B cell (primary cell): Measurements from ENCODE around the gene ALOX12. TPM values are rescaled to one million over a fixed set of nuclear protein-coding genes. Genes with fewer than 3 reads are reported as not detected.
A peak's percentile ranks its signal among the peaks of the same experiment; 100 is the strongest.

Experiments
- ATAC-seq: fragments of 200-7000 bp; cut with Tn5 transposase; one replicate; pipeline ENCODE4 v1.10.0; 2021; ENCODE audit warnings: low read depth, mild to moderate bottlenecking, moderate number of reproducible peaks, moderate library complexity
- CTCF ChIA-PET: fragments of 350-600 bp; sonication (Branson Sonifier 250); formaldehyde crosslinking; loops from one replicate; lab custom pipeline; 2021; ENCODE audit warnings: antibody characterized with exemption, inconsistent platforms; lab: Charles Lee
- POLR2A ChIA-PET: fragments of 350-600 bp; sonication (Branson Sonifier 250); formaldehyde crosslinking; loops from one replicate; lab custom pipeline; 2021; ENCODE audit warnings: antibody characterized with exemption; lab: Charles Lee
- DNase-seq: peaks from one replicate; pipeline ENCODE4 v3.0.0; 2013
- H2AFZ ChIP-seq: 2 replicates; pipeline ENCODE4 v1.6.1; 2012; ENCODE audit warnings: mild to moderate bottlenecking, low read depth, low read length; ENCODE audit not compliant: insufficient read depth, poor library complexity, severe bottlenecking
- H3K27ac ChIP-seq, 2 donors: 1 replicate in 1 of 2; 2 replicates in 1 of 2; pipeline ENCODE4 v1.5.1; 2012 to 2013; ENCODE audit warnings: low read length in 2 of 2, mild to moderate bottlenecking in 2 of 2, moderate library complexity in 1 of 2
- H3K27me3 ChIP-seq, 4 experiments: fragments of 200-600 bp in 1 of 4; sonication (generic) in 1 of 4; replicated peaks in 1 of 4; 1 replicate in 2 of 4; 2 replicates in 2 of 4; pipeline versions ENCODE4 v1.6.1 to v1.7.0; 2013 to 2016; ENCODE audit warnings: low read length in 3 of 4, mild to moderate bottlenecking in 2 of 4, mixed read lengths in 1 of 4, moderate library complexity in 1 of 4; ENCODE audit not compliant: insufficient read depth in 4 of 4, control insufficient read depth in 3 of 4; ENCODE audit errors: control extremely low read depth in 1 of 4
- H3K36me3 ChIP-seq, 2 experiments: replicated peaks in 1 of 2; 1 replicate in 1 of 2; 2 replicates in 1 of 2; pipeline versions ENCODE4 v1.6.1 to v1.7.1; 2013; ENCODE audit warnings: low read length in 1 of 2; ENCODE audit not compliant: insufficient read depth in 2 of 2, control insufficient read depth in 1 of 2; ENCODE audit errors: control extremely low read depth in 1 of 2, extremely low read depth in 1 of 2
- H3K4me1 ChIP-seq, 2 donors: fragments of 200-600 bp in 1 of 2; sonication (generic) in 1 of 2; 1 replicate in 1 of 2; 2 replicates in 1 of 2; pipeline versions ENCODE4 v1.5.1 to v1.6.1; 2013 to 2017; ENCODE audit warnings: low read length in 2 of 2; ENCODE audit not compliant: control insufficient read depth in 2 of 2, insufficient read depth in 2 of 2
- H3K4me2 ChIP-seq: replicated peaks from 2 replicates; pipeline ENCODE3; 2012; ENCODE audit warnings: mild to moderate bottlenecking, low read depth, low read length; ENCODE audit not compliant: poor library complexity, severe bottlenecking
- H3K4me3 ChIP-seq, 5 experiments: fragments of 200-600 bp in 1 of 5; sonication (generic) in 1 of 5; 1 replicate in 3 of 5; 2 replicates in 2 of 5; pipeline versions ENCODE4 v1.5.1 to v1.7.0; 2011 to 2016; ENCODE audit warnings: low read length in 4 of 5, mild to moderate bottlenecking in 4 of 5, low read depth in 2 of 5, control low read depth in 1 of 5, moderate library complexity in 1 of 5; ENCODE audit not compliant: insufficient read depth in 1 of 5; ENCODE audit errors: control extremely low read depth in 1 of 5, extremely low read depth in 1 of 5
- H3K79me2 ChIP-seq: fragments of 200-600 bp; sonication (generic); one replicate; pipeline ENCODE4 v1.6.0; 2016; ENCODE audit warnings: low read length; ENCODE audit not compliant: control insufficient read depth, insufficient read depth
- H3K9ac ChIP-seq: fragments of 200-600 bp; sonication (generic); 2 replicates; pipeline ENCODE4 v1.6.1; 2017; ENCODE audit warnings: mild to moderate bottlenecking, low read length, moderate library complexity
- H3K9me3 ChIP-seq, 3 donors: one replicate each; pipeline versions ENCODE4 v1.6.1 to v1.7.1; 2013; ENCODE audit warnings: low read length in 2 of 3; ENCODE audit not compliant: control insufficient read depth in 2 of 3, insufficient read depth in 1 of 3; ENCODE audit errors: control extremely low read depth in 1 of 3
- H4K20me1 ChIP-seq: 2 replicates; pipeline ENCODE4 v1.6.0; 2012; ENCODE audit warnings: mild to moderate bottlenecking, low read length; ENCODE audit not compliant: insufficient read depth, control insufficient read depth, poor library complexity, severe bottlenecking
- H3K27ac Mint-ChIP-seq: one replicate; pipeline ENCODE4 v1.8.0; 2021; ENCODE audit warnings: mixed read lengths
- H3K27me3 Mint-ChIP-seq: one replicate; pipeline ENCODE4 v1.8.0; 2021; ENCODE audit warnings: mixed read lengths
- H3K4me1 Mint-ChIP-seq: one replicate; pipeline ENCODE4 v1.8.0; 2021; ENCODE audit warnings: mixed read lengths
- H3K4me3 Mint-ChIP-seq: one replicate; pipeline ENCODE4 v1.8.0; 2021; ENCODE audit warnings: mixed read lengths
- H3K9me3 Mint-ChIP-seq: one replicate; pipeline ENCODE4 v1.8.0; 2022; ENCODE audit warnings: mixed read lengths; ENCODE audit not compliant: insufficient read depth
- EZH2 ChIP-seq: IDR thresholded peaks from 2 replicates; pipeline ENCODE4 v1.6.1; 2012; ENCODE audit warnings: borderline replicate concordance, low read depth, mild to moderate bottlenecking, moderate library complexity, low read length; ENCODE audit not compliant: insufficient read depth, poor library complexity, severe bottlenecking
- WGBS: methylation state at CpG from one replicate; pipeline ENCODE4 v1.1.5; 2013; ENCODE audit warnings: missing lambda C conversion rate; ENCODE audit not compliant: insufficient coverage; 5-methylcytosine and 5-hydroxymethylcytosine counted together
- intact Hi-C: fragments of 100-400 bp; cut with micrococcal nuclease; formaldehyde crosslinking; loops from one replicate; pipeline ENCODE4 v1.10.0; 2022
- polyA plus RNA-seq: library from polyadenylated mRNA; depleted of rRNA; stranded (reverse); fragments of >200 nt; gene quantifications from 2 replicates; pipeline ENCODE4 v1.2.3, GENCODE V29; 2012
- total RNA-seq, 2 donors: library from RNA; stranded (reverse); fragments of 120-200 nt in 1 of 2; gene quantifications; 1 replicate in 1 of 2; 2 replicates in 1 of 2; pipeline versions ENCODE4 v1.2.3 to v1.2.4, GENCODE V29; 2013 to 2022
- TF ChIP-seq, protein P1 (sequence below): fragments of 200-600 bp; IDR thresholded peaks from one replicate; pipeline ENCODE4 v1.8.0; 2022; ENCODE audit warnings: antibody characterized with exemption, mild to moderate bottlenecking

The ALOX12 gene
- total and polyA plus RNA-seq, 2 donors (not counting 1 experiment from before 2014, with no cell fraction given) = 0.07 TPM; not detected in 1

DNA sequence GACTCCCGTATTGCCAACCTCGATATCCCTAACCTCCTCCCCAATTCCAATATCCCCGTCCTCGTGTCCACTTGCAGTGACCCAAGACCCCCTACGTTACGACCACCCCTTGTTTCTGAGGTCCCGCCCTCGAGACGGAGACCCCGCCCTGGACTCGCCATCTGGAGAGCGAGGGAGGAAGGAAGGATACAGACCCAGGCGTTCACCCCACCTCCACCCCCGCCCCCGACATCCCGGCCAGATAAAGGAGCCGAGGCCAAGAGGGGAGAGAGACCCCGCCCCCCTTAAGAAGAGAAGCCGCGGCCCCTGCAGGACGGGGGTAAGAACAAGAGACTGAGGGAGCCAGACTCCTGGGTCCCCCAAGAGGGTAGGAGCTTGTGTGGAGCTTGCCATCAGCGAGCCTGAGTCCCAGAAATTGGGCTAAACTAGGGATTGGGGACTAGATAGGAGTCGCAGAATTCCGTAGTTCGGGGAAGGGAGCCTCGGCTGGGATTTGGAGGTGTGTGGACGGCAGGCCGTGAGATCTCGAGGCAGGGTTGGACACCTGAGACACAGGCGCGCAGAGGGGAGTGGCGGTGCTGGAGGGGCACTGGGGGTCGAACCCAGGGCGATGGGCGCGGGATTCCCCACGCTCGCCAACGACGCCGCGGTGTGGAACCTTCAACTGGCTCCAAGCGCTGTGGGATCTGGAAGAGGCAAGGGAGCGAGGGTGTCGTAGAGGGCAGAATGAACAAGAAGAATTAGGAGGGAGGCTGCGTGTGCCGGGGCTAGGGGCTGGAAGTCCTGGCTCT is 27.1 kb downstream of the ALOX12 start, which contains the start of gene BCL6B:
Gene BCL6B, plus strand, starts transcription at position 270 of the 791 bp plus-strand sequence. CDS start 622 bp downstream, outside the sequence.
- 21% methylated on average over 35 of the region's 47 CpGs for WGBS
- Histone ChIP-seq H3K9me3 (peaks cover 0 to 17% (median 0%) of the 10 kb centered on the region in 3 donors), H3K27ac (peak within 1 kb of the TSS; percentile 73 to 80), H3K4me2 (peak within 1 kb of the TSS; percentile 83), H4K20me1 (no peaks in the 10 kb centered on the region), H3K36me3 (no peaks in the 10 kb centered on the region), H3K79me2 (no peaks in the 10 kb centered on the region), H3K9ac (peak within 1 kb of the TSS; percentile 62), H3K4me3 (peak within 1 kb of the TSS; percentile 28 to 71 (median 59)), H2AFZ (peak within 1 kb of the TSS; percentile 80), H3K27me3 (no peaks in the 10 kb centered on the region), H3K4me1 (peaks cover 21 to 27% of the 10 kb centered on the region in 2 donors)
- ATAC-seq (no peak), DNase-seq (no peak)
- Mint-ChIP-seq H3K9me3 (no peaks in the 10 kb centered on the region), H3K4me1 (peaks cover 28% of the 10 kb centered on the region), H3K4me3 (peak within 1 kb of the TSS; percentile 82), H3K27me3 (no peaks in the 10 kb centered on the region), H3K27ac (peak within 1 kb of the TSS; percentile 92)
- ChIA-PET POLR2A (interaction anchor here (0.5 to 3.0 kb wide), 12 partner anchors 8 to 664 kb away, joined by 3 to 26 read pairs (median 6); partner anchors contain the start of genes RNASEK, SLC16A11, SLC16A13 and TP53), CTCF (interaction anchor here (0.8 to 7.2 kb wide), 13 partner anchors 11 to 180 kb away, joined by 3 to 84 read pairs (median 14); partner anchors contain the start of genes RNASEK, SLC16A11 and SLC16A13)
- no peak for TF ChIP-seq EZH2
- TF ChIP-seq, protein P1, sequence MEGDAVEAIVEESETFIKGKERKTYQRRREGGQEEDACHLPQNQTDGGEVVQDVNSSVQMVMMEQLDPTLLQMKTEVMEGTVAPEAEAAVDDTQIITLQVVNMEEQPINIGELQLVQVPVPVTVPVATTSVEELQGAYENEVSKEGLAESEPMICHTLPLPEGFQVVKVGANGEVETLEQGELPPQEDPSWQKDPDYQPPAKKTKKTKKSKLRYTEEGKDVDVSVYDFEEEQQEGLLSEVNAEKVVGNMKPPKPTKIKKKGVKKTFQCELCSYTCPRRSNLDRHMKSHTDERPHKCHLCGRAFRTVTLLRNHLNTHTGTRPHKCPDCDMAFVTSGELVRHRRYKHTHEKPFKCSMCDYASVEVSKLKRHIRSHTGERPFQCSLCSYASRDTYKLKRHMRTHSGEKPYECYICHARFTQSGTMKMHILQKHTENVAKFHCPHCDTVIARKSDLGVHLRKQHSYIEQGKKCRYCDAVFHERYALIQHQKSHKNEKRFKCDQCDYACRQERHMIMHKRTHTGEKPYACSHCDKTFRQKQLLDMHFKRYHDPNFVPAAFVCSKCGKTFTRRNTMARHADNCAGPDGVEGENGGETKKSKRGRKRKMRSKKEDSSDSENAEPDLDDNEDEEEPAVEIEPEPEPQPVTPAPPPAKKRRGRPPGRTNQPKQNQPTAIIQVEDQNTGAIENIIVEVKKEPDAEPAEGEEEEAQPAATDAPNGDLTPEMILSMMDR = no peak
- intact Hi-C loops = loop anchor here (1.0 kb wide), 4 partner anchors 9 to 110 kb away; a partner anchor contains a TSS
